Renal cortex interstitium (tissue), 11 donors: Measurements from ENCODE around the gene SLC26A2. TPM values are rescaled to one million over a fixed set of nuclear protein-coding genes. Genes with fewer than 3 reads are reported as not detected.
"Not testable (repeated sequence)": the region's sequence is repeated elsewhere in the genome, so short reads cannot be mapped to it uniquely, and the experiment has no call there.

Experiments used
- DNase-seq, 11 donors: peaks; one replicate each; pipeline ENCODE4 v3.0.0-alpha.2; 2013; ENCODE audit warnings: low read depth in 9 of 11, low spot score in 4 of 11; ENCODE audit errors: extremely low read depth in 1 of 11
- polyA plus RNA-seq, 3 donors: library from polyadenylated mRNA; unstranded; fragments of 120-200 nt; gene quantifications; one replicate each; pipeline ENCODE4 v1.2.1, GENCODE V29; 2013; ENCODE audit not compliant: insufficient read length in 3 of 3

Gene SLC26A2
- polyA plus RNA-seq, 3 donors = 17.9 to 20.7 (median 19.9) TPM

DNA sequence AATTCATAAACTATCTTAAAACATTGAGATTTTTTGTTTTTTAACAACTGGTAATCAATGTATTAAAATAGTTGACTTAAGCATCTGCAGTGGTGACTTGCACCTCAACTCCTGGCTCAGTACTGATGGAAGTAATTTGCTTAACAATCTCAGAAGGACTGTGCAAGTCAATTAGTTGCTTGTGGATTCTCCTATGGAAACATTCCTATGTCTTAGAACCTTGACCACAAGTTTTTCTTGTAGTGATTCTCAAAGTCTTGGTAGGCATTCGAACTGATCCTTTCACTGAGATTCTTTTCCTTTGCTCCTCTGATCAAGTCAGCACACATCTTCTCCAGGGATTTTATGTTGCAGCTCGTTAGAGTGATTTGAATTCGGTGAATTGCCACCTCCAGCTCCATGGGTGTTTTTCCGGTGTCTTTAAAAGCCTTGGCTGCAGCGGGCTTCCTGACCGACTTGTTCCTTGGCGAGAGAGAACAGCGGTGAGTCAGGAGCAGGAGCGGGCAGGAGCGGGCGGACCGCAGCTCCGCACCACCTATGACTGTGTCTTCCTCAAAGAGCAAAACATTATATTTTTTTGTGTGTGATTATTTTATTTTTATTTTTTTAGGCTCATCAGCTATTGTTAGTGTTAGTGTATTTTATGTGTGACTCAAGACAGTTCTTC, 61.1 kb downstream of the SLC26A2 start:
- no peak for DNase-seq

GRCh38 chr5:150022158-150022531, 61.6 kb downstream of the SLC26A2 start:
- DNase-seq = no peak

GRCh38 chr5:150022681-150023080, 62.1 kb downstream of the SLC26A2 start:
- DNase-seq = no peak

- DNase-seq = no peak
Observed at GRCh38 chr5:150023136-150023535, 62.6 kb downstream of the SLC26A2 start.

GRCh38 chr5:150024346-150024984, 63.9 kb downstream of the SLC26A2 start:
- no peak for DNase-seq

GRCh38 chr5:150026682-150027172, 66.2 kb downstream of the SLC26A2 start:
- DNase-seq = no peak

- not testable (repeated sequence) for DNase-seq
Observed at GRCh38 chr5:150028047-150028446, 67.5 kb downstream of the SLC26A2 start.

DNA sequence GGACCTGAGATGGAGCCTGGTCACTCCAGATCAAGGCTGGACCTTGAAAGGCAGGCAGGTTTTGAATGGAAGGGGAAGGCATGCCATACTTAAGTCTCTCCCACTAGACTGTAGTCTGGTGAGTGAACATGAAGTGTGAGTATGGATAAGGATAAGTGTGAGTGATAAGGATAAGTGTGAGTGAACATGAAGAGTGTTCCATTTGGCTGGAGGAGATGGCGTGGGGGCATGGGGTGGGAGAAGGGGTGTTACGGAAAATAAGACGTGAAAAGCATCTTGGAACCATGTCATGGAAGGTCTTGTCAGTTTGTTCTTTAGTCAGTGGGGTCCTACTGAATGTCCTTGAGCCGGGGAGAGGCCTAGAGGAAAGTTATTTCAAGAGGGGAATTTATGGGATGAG, 72.8 kb downstream of the SLC26A2 start:
- DNase-seq = no peak

DNA sequence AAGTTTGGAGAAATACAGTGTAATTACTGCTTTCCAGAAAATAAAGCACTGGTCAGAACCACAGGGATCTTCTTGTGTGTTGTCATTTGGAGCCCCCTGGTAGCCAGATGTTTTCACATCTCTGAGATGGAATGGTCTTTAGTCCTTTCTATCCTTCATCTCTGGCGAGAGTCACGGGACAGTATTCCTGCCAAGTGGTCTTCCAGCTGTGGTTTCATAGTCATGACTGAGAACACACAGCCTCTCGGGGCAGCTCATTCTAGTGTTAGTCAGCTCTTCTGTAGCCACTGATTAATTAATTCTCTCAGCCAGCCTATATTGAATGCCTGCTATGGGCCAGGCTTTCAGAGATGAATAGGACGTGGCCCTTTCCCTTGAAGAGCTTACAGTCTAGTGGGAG, 74.1 kb downstream of the SLC26A2 start:
- DNase-seq = no peak

DNA sequence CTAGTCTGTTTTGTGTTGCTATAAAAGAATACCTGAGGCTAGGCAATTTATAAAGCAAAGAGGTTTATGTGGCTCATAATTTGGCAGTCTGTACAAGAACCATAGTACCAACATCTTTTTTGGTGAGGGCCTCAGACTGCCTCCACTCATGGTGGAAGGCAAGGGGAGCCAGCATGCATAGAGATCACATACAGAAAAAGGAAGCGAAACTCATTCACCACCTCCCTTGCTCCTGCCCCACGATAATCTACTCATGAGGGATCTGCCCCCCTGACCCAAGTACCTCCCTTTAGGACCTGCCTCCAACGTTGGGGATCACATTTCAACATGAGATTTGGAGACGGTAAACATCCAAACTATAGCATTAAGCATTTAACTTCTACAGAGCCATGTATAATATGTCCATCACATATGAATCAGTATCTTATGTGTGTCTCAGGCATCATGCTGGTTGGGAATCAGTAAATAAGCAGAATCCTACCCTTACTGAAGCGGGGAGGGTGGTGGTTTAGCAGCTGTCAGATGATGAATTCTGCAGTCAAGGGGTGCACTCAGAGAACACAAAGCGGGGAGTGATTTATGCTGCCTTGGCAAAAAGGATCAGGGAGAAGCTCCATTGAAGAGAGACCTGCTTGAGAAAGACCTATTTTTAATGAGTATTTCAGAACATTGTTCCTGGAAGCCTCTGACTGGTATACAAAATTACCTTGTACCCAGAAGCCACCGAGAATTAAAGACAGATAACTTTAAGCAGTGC, 74.8 kb downstream of the SLC26A2 start:
- no peak for DNase-seq

GRCh38 chr5:150036513-150036912, 76.0 kb downstream of the SLC26A2 start:
- DNase-seq = no peak

Other genes starting within 250 kb of the SLC26A2 start
- gene PPARGC1B, start 230.4 kb upstream of the SLC26A2 start, polyA plus RNA-seq = 1 to 10 TPM; 1.5 to 2.1 (median 1.9) TPM
- under 1 TPM; 0.12 to 0.16 (median 0.14) TPM for gene PDE6A, start 16.0 kb upstream of the SLC26A2 start, polyA plus RNA-seq
- gene TIGD6, start 39.9 kb downstream of the SLC26A2 start, polyA plus RNA-seq = 1 to 10 TPM; 5.8 to 6.6 (median 6.5) TPM
- 10 to 100 TPM; 32.5 to 47.9 (median 40.2) TPM for gene HMGXB3, start 40.0 kb downstream of the SLC26A2 start, polyA plus RNA-seq
- 10 to 100 TPM; 13.3 to 18.6 (median 15.9) TPM for gene CSF1R, start 125.8 kb downstream of the SLC26A2 start, polyA plus RNA-seq
- gene PDGFRB, start 195.1 kb downstream of the SLC26A2 start, polyA plus RNA-seq = 100 to 1,000 TPM; 118 to 152 (median 152) TPM
- 1 to 10 TPM in 1 of 3 donors, under 1 TPM in 2; 0.69 to 1.0 (median 0.75) TPM for gene CDX1, start 206.0 kb downstream of the SLC26A2 start, polyA plus RNA-seq
- under 1 TPM; 0.11 to 0.22 (median 0.17) TPM for gene SLC6A7, start 229.3 kb downstream of the SLC26A2 start, polyA plus RNA-seq